Naive thymus-derived CD8-positive, alpha-beta T cell (primary cell): ENCODE measurements around the gene LRRC4B. TPM values are rescaled to one million over a fixed set of nuclear protein-coding genes. Genes with fewer than 3 reads are reported as not detected.

Source experiments
- ATAC-seq, 2 donors: fragments of 150-1000 bp; cut with Tn5 transposase in 1 of 2; sonication (Bioruptor Pico), chemical (Tn5 transposase) in 1 of 2; 1 replicate in 1 of 2; 2 replicates in 1 of 2; pipeline ENCODE4 v1.10.0; 2021; ENCODE audit warnings: mild to moderate bottlenecking in 2 of 2, moderate library complexity in 2 of 2
- POLR2A ChIA-PET: fragments of 350-600 bp; sonication (Branson Sonifier 250); formaldehyde crosslinking; loops from one replicate; lab custom pipeline; 2021; ENCODE audit warnings: antibody characterized with exemption; lab: Charles Lee
- DNase-seq, 10 donors: peaks; one replicate each; pipeline versions ENCODE4 v3.0.0 to v3.0.0-alpha.2; 2020 to 2022
- H3K27ac Mint-ChIP-seq, 10 donors: one replicate each; pipeline ENCODE4 v1.8.0; 2020 to 2022; ENCODE audit warnings: mild to moderate bottlenecking in 10 of 10, mixed read lengths in 10 of 10, moderate library complexity in 4 of 10, inconsistent platforms in 1 of 10
- H3K27me3 Mint-ChIP-seq, 5 donors: one replicate each; pipeline ENCODE4 v1.8.0; 2021 to 2022; ENCODE audit warnings: mixed read lengths in 5 of 5
- H3K36me3 Mint-ChIP-seq, 3 donors: one replicate each; pipeline ENCODE4 v1.8.0; 2020 to 2022; ENCODE audit warnings: mixed read lengths in 3 of 3, mild to moderate bottlenecking in 2 of 3, inconsistent platforms in 1 of 3
- H3K4me1 Mint-ChIP-seq, 4 donors: one replicate each; pipeline ENCODE4 v1.8.0; 2021 to 2022; ENCODE audit warnings: mixed read lengths in 4 of 4
- H3K4me3 Mint-ChIP-seq, 10 donors: one replicate each; pipeline ENCODE4 v1.8.0; 2020 to 2022; ENCODE audit warnings: mild to moderate bottlenecking in 10 of 10, mixed read lengths in 10 of 10, moderate library complexity in 6 of 10, inconsistent platforms in 1 of 10
- H3K9me3 Mint-ChIP-seq, 9 donors: one replicate each; pipeline ENCODE4 v1.8.0; 2020 to 2022; ENCODE audit warnings: mixed read lengths in 9 of 9, mild to moderate bottlenecking in 3 of 9, inconsistent platforms in 1 of 9, moderate library complexity in 1 of 9
- polyA plus RNA-seq, 3 donors: library from polyadenylated mRNA; unstranded; fragments of 300-500 nt; fragmentation: Illumina TruSeq; gene quantifications; one replicate each; pipeline ENCODE4 v1.2.3, GENCODE V29; 2021
- total RNA-seq, 8 experiments: library from RNA in 2 of 8; stranded (reverse) in 2 of 8; gene quantifications; one replicate each; pipeline ENCODE4 v1.2.3 and lab custom pipeline; 2021 to 2026

Gene LRRC4B
- total and polyA plus RNA-seq, 5 experiments from 2014 or later: not detected

- Mint-ChIP-seq H3K27ac (peak overlapping the region in 1 of 10 donors; percentile 55), H3K9me3 (no peaks in the 10 kb centered on the region), H3K36me3 (no peaks in the 10 kb centered on the region), H3K27me3 (peaks cover 2 to 35% (median 12%) of the 10 kb centered on the region in 5 donors), H3K4me3 (no peak overlapping the region), H3K4me1 (no peaks in the 10 kb centered on the region)
- ATAC-seq (no peak), DNase-seq (no peak)
- POLR2A ChIA-PET: no interaction called here
These were observed 100.7 kb downstream of the LRRC4B start for GRCh38 chr19:50467566-50467965.

Other genes starting within 250 kb of the LRRC4B start
- gene KCNC3, start 239.1 kb downstream of the LRRC4B start, total RNA-seq: under 1 TPM; 0.73 to 0.80 TPM
- not detected for gene KCNC3, start 239.1 kb downstream of the LRRC4B start, polyA plus RNA-seq
- 1 to 10 TPM; 6.4 to 9.7 TPM for gene NAPSA, start 202.8 kb downstream of the LRRC4B start, total RNA-seq
- 1 to 10 TPM in 2 of 3 donors, under 1 TPM in 1; 0.37 to 2.0 (median 1.3) TPM for gene NAPSA, start 202.8 kb downstream of the LRRC4B start, polyA plus RNA-seq
- 100 to 1,000 TPM; 106 to 107 TPM for gene NR1H2, start 192.0 kb downstream of the LRRC4B start, total RNA-seq
- 100 to 1,000 TPM in 1 of 3 donors, 10 to 100 TPM in 2; 69.6 to 100 (median 86.7) TPM for gene NR1H2, start 192.0 kb downstream of the LRRC4B start, polyA plus RNA-seq
- 10 to 100 TPM; 38.4 to 40.8 TPM for gene POLD1, start 184.1 kb downstream of the LRRC4B start, total RNA-seq
- 10 to 100 TPM; 26.0 to 34.4 (median 33.8) TPM for gene POLD1, start 184.1 kb downstream of the LRRC4B start, polyA plus RNA-seq
- gene SPIB, start 149.5 kb downstream of the LRRC4B start, total RNA-seq: 1 to 10 TPM; 4.5 to 5.6 TPM
- gene SPIB, start 149.5 kb downstream of the LRRC4B start, polyA plus RNA-seq: under 1 TPM in 2 of 3 donors, not detected in 1; 0.10 to 0.32 TPM
- gene MYBPC2, start 135.5 kb downstream of the LRRC4B start, total RNA-seq: not detected
- gene MYBPC2, start 135.5 kb downstream of the LRRC4B start, polyA plus RNA-seq: not detected
- gene EMC10, start 91.9 kb downstream of the LRRC4B start, total RNA-seq: 10 to 100 TPM; 83.5 to 84.4 TPM
- 10 to 100 TPM in 1 of 3 donors, 1 to 10 TPM in 2; 8.3 to 11.2 (median 9.6) TPM for gene EMC10, start 91.9 kb downstream of the LRRC4B start, polyA plus RNA-seq
- gene GARIN5A, start 91.6 kb downstream of the LRRC4B start, total RNA-seq: under 1 TPM in 1 of 2 experiments, not detected in 1; 0.94 TPM
- 1 to 10 TPM in 1 of 3 donors, under 1 TPM in 2; 0.65 to 1.7 (median 0.96) TPM for gene GARIN5A, start 91.6 kb downstream of the LRRC4B start, polyA plus RNA-seq
- gene JOSD2, start 57.2 kb downstream of the LRRC4B start, total RNA-seq: 10 to 100 TPM; 22.8 to 25.6 TPM
- 10 to 100 TPM; 19.8 to 26.2 (median 22.8) TPM for gene JOSD2, start 57.2 kb downstream of the LRRC4B start, polyA plus RNA-seq
- not detected for gene ASPDH, start 54.5 kb downstream of the LRRC4B start, total RNA-seq
- 1 to 10 TPM in 1 of 3 donors, not detected in 2; 1.4 TPM for gene ASPDH, start 54.5 kb downstream of the LRRC4B start, polyA plus RNA-seq
- 1 to 10 TPM; 2.7 TPM for gene SYT3, start 71.4 kb upstream of the LRRC4B start, total RNA-seq
- gene SYT3, start 71.4 kb upstream of the LRRC4B start, polyA plus RNA-seq: 1 to 10 TPM in 1 of 3 donors, under 1 TPM in 2; 0.51 to 1.7 (median 0.51) TPM
- 1 to 10 TPM; 1.9 to 2.4 TPM for gene C19orf81, start 81.0 kb upstream of the LRRC4B start, total RNA-seq
- 1 to 10 TPM; 1.2 to 5.3 (median 1.8) TPM for gene C19orf81, start 81.0 kb upstream of the LRRC4B start, polyA plus RNA-seq
- gene SHANK1, start 151.4 kb upstream of the LRRC4B start, total RNA-seq: under 1 TPM; 0.26 to 0.30 TPM
- under 1 TPM in 2 of 3 donors, not detected in 1; 0.43 to 0.96 TPM for gene SHANK1, start 151.4 kb upstream of the LRRC4B start, polyA plus RNA-seq
- 10 to 100 TPM; 12.4 to 14.0 TPM for gene CLEC11A, start 154.9 kb upstream of the LRRC4B start, total RNA-seq
- 10 to 100 TPM in 2 of 3 donors, 1 to 10 TPM in 1; 9.4 to 15.8 (median 11.1) TPM for gene CLEC11A, start 154.9 kb upstream of the LRRC4B start, polyA plus RNA-seq
- gene GPR32, start 202.0 kb upstream of the LRRC4B start, total RNA-seq: not detected
- not detected for gene GPR32, start 202.0 kb upstream of the LRRC4B start, polyA plus RNA-seq
- gene ACP4, start 222.0 kb upstream of the LRRC4B start, total RNA-seq: not detected
- gene ACP4, start 222.0 kb upstream of the LRRC4B start, polyA plus RNA-seq: under 1 TPM in 1 of 3 donors, not detected in 2; 0.14 TPM